GM23338 (cell line): Measurements from ENCODE around the gene BET1. TPM values are rescaled to one million over a fixed set of nuclear protein-coding genes. Genes with fewer than 3 reads are reported as not detected.

Experiments
- ATAC-seq: fragments of 200-7000 bp; cut with Tn5 transposase; 3 replicates; pipeline ENCODE4 v1.9.1; 2020
- DNase-seq: peaks from one replicate; pipeline ENCODE4 v3.0.0-alpha.2; 2015; ENCODE audit warnings: low spot score
- H2AFZ ChIP-seq: fragments of 200-600 bp; sonication (generic); 2 replicates; pipeline ENCODE4 v1.8.0; 2016; ENCODE audit warnings: antibody characterized with exemption, mild to moderate bottlenecking, moderate library complexity
- H3F3A ChIP-seq: fragments of 200-600 bp; sonication (generic); replicated peaks from 2 replicates; pipeline ENCODE4 v1.8.0; 2017; ENCODE audit warnings: antibody characterized with exemption, mixed run types, low read depth
- H3K27ac ChIP-seq: fragments of 200-600 bp; sonication (generic); 2 replicates; pipeline ENCODE4 v1.6.1; 2016; ENCODE audit warnings: low read depth
- H3K27me3 ChIP-seq: fragments of 200-600 bp; sonication (generic); 2 replicates; pipeline ENCODE4 v1.8.0; 2016; ENCODE audit warnings: mild to moderate bottlenecking, mixed run types, moderate library complexity; ENCODE audit not compliant: insufficient read depth
- H3K36me3 ChIP-seq: fragments of 200-600 bp; sonication (generic); 2 replicates; pipeline ENCODE4 v1.8.0; 2016; ENCODE audit warnings: mild to moderate bottlenecking; ENCODE audit not compliant: insufficient read depth
- H3K4me1 ChIP-seq: fragments of 200-600 bp; sonication (generic); 2 replicates; pipeline ENCODE4 v1.8.0; 2016; ENCODE audit warnings: mild to moderate bottlenecking, moderate library complexity; ENCODE audit not compliant: insufficient read depth
- H3K4me2 ChIP-seq: fragments of 200-600 bp; sonication (generic); 2 replicates; pipeline ENCODE4 v1.7.1; 2017; ENCODE audit warnings: mixed run types
- H3K4me3 ChIP-seq: fragments of 200-600 bp; sonication (generic); 2 replicates; pipeline ENCODE4 v1.6.1; 2016; ENCODE audit warnings: mixed run types
- H3K79me2 ChIP-seq: fragments of 200-600 bp; sonication (generic); replicated peaks from 2 replicates; pipeline ENCODE4 v1.8.0; 2017; ENCODE audit warnings: mild to moderate bottlenecking; ENCODE audit not compliant: insufficient read depth
- H3K9me2 ChIP-seq: fragments of 200-600 bp; sonication (generic); 2 replicates; pipeline ENCODE4 v1.8.0; 2017; ENCODE audit not compliant: insufficient read depth
- H4K20me1 ChIP-seq: fragments of 200-600 bp; sonication (generic); replicated peaks from 2 replicates; pipeline ENCODE4 v1.8.0; 2017; ENCODE audit warnings: mild to moderate bottlenecking; ENCODE audit not compliant: insufficient read depth
- H3K27ac Mint-ChIP-seq: 2 replicates; pipeline ENCODE4 v1.8.0; 2020; ENCODE audit warnings: inconsistent platforms, mild to moderate bottlenecking, moderate library complexity, mixed read lengths
- H3K27me3 Mint-ChIP-seq: 3 replicates; pipeline ENCODE4 v1.8.0; 2022; ENCODE audit warnings: low read depth, mild to moderate bottlenecking, moderate library complexity, mixed read lengths, inconsistent platforms; ENCODE audit not compliant: insufficient read depth, poor library complexity
- H3K36me3 Mint-ChIP-seq: 3 replicates; pipeline ENCODE4 v1.8.0; 2021; ENCODE audit warnings: low read depth, mild to moderate bottlenecking, inconsistent platforms, moderate library complexity, mixed read lengths
- H3K4me1 Mint-ChIP-seq: 3 replicates; pipeline ENCODE4 v1.8.0; 2020; ENCODE audit warnings: mild to moderate bottlenecking, inconsistent platforms, mixed read lengths
- H3K4me3 Mint-ChIP-seq: 3 replicates; pipeline ENCODE4 v1.8.0; 2021; ENCODE audit warnings: moderate library complexity, mild to moderate bottlenecking, inconsistent platforms, mixed read lengths
- H3K9me3 Mint-ChIP-seq: 3 replicates; pipeline ENCODE4 v1.8.0; 2020; ENCODE audit warnings: moderate library complexity, mild to moderate bottlenecking, inconsistent platforms, mixed read lengths
- CREB1 ChIP-seq: fragments of 250-450 bp; sonication (Bioruptor Pico); IDR thresholded peaks from 2 replicates; pipeline ENCODE4 v1.5.0; 2020; ENCODE audit warnings: low read depth, mild to moderate bottlenecking, moderate library complexity
- ETS1 ChIP-seq: IDR thresholded peaks from 2 replicates; pipeline ENCODE4 v1.6.1; 2016; ENCODE audit warnings: antibody characterized with exemption
- EZH2 ChIP-seq: fragments of 200-600 bp; sonication (generic); IDR thresholded peaks from one replicate; pipeline ENCODE4 v1.8.0; 2017; ENCODE audit warnings: antibody characterized with exemption, mild to moderate bottlenecking, low read depth; ENCODE audit not compliant: unreplicated experiment
- EZH2phosphoT487 ChIP-seq: fragments of 200-600 bp; sonication (generic); IDR thresholded peaks from one replicate; pipeline ENCODE4 v1.8.1; 2018; ENCODE audit warnings: antibody characterized with exemption; ENCODE audit not compliant: unreplicated experiment
- JUNB ChIP-seq: IDR thresholded peaks from one replicate; pipeline ENCODE4 v1.6.1; 2016; ENCODE audit warnings: antibody characterized with exemption; ENCODE audit not compliant: unreplicated experiment
- NANOG ChIP-seq: IDR thresholded peaks from 2 replicates; pipeline ENCODE4 v1.6.1; 2016; ENCODE audit warnings: antibody characterized with exemption, borderline replicate concordance
- POLR2AphosphoS5 ChIP-seq: IDR thresholded peaks from 2 replicates; pipeline ENCODE4 v1.6.1; 2016; ENCODE audit warnings: antibody characterized with exemption, low read depth
- STAT1 ChIP-seq: IDR thresholded peaks from one replicate; pipeline ENCODE4 v1.6.1; 2016; ENCODE audit warnings: antibody characterized with exemption; ENCODE audit not compliant: unreplicated experiment
- ZNF114 ChIP-seq: fragments of 250-450 bp; sonication (Bioruptor Pico); IDR thresholded peaks from 2 replicates; pipeline ENCODE4 v1.5.0; 2020; ENCODE audit warnings: mild to moderate bottlenecking, moderate library complexity
- ZNF331 ChIP-seq: fragments of 250-450 bp; sonication (Bioruptor Pico); IDR thresholded peaks from 2 replicates; pipeline ENCODE4 v1.5.0; 2020; ENCODE audit warnings: low read depth, mild to moderate bottlenecking, moderate library complexity
- polyA plus RNA-seq: library from polyadenylated mRNA; unstranded; fragments of >200 nt; fragmentation: Nextera tagmentation; extraction: Ambion mirVana; gene quantifications from 2 replicates; pipeline ENCODE4 v1.2.1, GENCODE V29; 2016
- total RNA-seq: library from RNA; depleted of rRNA; stranded (reverse); fragments of >200 nt; shearing (Covaris generic); gene quantifications from 2 replicates; pipeline ENCODE4 v1.2.3, GENCODE V29; 2014
- TF ChIP-seq, protein P1 (sequence below): IDR thresholded peaks from one replicate; pipeline ENCODE4 v1.6.1; 2018; ENCODE audit warnings: antibody characterized with exemption; ENCODE audit not compliant: unreplicated experiment
- TF ChIP-seq, protein P2 (sequence below): fragments of 250-450 bp; sonication (Bioruptor Pico); IDR thresholded peaks from 2 replicates; pipeline ENCODE4 v1.5.0; 2020; ENCODE audit warnings: mild to moderate bottlenecking, moderate library complexity
- TF ChIP-seq, protein P3 (sequence below), 2 experiments: fragments of 200-600 bp in 1 of 2; sonication (generic) in 1 of 2; conservative IDR thresholded peaks; 2 replicates each; pipeline versions ENCODE4 v1.5.1 to v1.6.1; 2016 to 2017; ENCODE audit warnings: antibody characterized with exemption in 2 of 2, low read depth in 2 of 2, mild to moderate bottlenecking in 2 of 2, moderate library complexity in 1 of 2

The BET1 gene
- total and polyA plus RNA-seq, 2 experiments from 2014 or later: 42.2 to 69.2 TPM

- Mint-ChIP-seq H3K27ac (no peak overlapping the region), H3K4me1 (peaks cover 28% of the 10 kb centered on the region), H3K27me3 (no peaks in the 10 kb centered on the region), H3K4me3 (no peak overlapping the region), H3K36me3 (no peaks in the 10 kb centered on the region), H3K9me3 (no peaks in the 10 kb centered on the region; the same call in 2 of the 3 replicates)
- ATAC-seq (peak; percentile 57), DNase-seq (peak; percentile 24)
- no peak for TF ChIP-seq POLR2AphosphoS5
- TF ChIP-seq ZNF114 (CRISPR knock-in tag): no peak
- no peak for TF ChIP-seq JUNB
- TF ChIP-seq ZNF331 (CRISPR knock-in tag): no peak
- TF ChIP-seq NANOG: no peak
- TF ChIP-seq CREB1 (CRISPR knock-in tag): no peak
- TF ChIP-seq, protein P1, sequence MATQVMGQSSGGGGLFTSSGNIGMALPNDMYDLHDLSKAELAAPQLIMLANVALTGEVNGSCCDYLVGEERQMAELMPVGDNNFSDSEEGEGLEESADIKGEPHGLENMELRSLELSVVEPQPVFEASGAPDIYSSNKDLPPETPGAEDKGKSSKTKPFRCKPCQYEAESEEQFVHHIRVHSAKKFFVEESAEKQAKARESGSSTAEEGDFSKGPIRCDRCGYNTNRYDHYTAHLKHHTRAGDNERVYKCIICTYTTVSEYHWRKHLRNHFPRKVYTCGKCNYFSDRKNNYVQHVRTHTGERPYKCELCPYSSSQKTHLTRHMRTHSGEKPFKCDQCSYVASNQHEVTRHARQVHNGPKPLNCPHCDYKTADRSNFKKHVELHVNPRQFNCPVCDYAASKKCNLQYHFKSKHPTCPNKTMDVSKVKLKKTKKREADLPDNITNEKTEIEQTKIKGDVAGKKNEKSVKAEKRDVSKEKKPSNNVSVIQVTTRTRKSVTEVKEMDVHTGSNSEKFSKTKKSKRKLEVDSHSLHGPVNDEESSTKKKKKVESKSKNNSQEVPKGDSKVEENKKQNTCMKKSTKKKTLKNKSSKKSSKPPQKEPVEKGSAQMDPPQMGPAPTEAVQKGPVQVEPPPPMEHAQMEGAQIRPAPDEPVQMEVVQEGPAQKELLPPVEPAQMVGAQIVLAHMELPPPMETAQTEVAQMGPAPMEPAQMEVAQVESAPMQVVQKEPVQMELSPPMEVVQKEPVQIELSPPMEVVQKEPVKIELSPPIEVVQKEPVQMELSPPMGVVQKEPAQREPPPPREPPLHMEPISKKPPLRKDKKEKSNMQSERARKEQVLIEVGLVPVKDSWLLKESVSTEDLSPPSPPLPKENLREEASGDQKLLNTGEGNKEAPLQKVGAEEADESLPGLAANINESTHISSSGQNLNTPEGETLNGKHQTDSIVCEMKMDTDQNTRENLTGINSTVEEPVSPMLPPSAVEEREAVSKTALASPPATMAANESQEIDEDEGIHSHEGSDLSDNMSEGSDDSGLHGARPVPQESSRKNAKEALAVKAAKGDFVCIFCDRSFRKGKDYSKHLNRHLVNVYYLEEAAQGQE: no peak
- TF ChIP-seq, protein P2, sequence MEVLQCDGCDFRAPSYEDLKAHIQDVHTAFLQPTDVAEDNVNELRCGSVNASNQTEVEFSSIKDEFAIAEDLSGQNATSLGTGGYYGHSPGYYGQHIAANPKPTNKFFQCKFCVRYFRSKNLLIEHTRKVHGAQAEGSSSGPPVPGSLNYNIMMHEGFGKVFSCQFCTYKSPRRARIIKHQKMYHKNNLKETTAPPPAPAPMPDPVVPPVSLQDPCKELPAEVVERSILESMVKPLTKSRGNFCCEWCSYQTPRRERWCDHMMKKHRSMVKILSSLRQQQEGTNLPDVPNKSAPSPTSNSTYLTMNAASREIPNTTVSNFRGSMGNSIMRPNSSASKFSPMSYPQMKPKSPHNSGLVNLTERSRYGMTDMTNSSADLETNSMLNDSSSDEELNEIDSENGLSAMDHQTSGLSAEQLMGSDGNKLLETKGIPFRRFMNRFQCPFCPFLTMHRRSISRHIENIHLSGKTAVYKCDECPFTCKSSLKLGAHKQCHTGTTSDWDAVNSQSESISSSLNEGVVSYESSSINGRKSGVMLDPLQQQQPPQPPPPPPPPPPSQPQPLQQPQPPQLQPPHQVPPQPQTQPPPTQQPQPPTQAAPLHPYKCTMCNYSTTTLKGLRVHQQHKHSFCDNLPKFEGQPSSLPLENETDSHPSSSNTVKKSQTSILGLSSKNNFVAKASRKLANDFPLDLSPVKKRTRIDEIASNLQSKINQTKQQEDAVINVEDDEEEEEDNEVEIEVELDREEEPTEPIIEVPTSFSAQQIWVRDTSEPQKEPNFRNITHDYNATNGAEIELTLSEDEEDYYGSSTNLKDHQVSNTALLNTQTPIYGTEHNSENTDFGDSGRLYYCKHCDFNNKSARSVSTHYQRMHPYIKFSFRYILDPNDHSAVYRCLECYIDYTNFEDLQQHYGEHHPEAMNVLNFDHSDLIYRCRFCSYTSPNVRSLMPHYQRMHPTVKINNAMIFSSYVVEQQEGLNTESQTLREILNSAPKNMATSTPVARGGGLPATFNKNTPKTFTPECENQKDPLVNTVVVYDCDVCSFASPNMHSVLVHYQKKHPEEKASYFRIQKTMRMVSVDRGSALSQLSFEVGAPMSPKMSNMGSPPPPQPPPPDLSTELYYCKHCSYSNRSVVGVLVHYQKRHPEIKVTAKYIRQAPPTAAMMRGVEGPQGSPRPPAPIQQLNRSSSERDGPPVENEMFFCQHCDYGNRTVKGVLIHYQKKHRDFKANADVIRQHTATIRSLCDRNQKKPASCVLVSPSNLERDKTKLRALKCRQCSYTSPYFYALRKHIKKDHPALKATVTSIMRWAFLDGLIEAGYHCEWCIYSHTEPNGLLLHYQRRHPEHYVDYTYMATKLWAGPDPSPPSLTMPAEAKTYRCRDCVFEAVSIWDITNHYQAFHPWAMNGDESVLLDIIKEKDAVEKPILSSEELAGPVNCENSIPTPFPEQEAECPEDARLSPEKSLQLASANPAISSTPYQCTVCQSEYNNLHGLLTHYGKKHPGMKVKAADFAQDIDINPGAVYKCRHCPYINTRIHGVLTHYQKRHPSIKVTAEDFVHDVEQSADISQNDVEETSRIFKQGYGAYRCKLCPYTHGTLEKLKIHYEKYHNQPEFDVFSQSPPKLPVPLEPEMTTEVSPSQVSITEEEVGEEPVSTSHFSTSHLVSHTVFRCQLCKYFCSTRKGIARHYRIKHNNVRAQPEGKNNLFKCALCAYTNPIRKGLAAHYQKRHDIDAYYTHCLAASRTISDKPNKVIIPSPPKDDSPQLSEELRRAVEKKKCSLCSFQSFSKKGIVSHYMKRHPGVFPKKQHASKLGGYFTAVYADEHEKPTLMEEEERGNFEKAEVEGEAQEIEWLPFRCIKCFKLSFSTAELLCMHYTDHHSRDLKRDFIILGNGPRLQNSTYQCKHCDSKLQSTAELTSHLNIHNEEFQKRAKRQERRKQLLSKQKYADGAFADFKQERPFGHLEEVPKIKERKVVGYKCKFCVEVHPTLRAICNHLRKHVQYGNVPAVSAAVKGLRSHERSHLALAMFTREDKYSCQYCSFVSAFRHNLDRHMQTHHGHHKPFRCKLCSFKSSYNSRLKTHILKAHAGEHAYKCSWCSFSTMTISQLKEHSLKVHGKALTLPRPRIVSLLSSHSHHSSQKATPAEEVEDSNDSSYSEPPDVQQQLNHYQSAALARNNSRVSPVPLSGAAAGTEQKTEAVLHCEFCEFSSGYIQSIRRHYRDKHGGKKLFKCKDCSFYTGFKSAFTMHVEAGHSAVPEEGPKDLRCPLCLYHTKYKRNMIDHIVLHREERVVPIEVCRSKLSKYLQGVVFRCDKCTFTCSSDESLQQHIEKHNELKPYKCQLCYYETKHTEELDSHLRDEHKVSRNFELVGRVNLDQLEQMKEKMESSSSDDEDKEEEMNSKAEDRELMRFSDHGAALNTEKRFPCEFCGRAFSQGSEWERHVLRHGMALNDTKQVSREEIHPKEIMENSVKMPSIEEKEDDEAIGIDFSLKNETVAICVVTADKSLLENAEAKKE (CRISPR knock-in tag): no peak
- TF ChIP-seq, protein P3, sequence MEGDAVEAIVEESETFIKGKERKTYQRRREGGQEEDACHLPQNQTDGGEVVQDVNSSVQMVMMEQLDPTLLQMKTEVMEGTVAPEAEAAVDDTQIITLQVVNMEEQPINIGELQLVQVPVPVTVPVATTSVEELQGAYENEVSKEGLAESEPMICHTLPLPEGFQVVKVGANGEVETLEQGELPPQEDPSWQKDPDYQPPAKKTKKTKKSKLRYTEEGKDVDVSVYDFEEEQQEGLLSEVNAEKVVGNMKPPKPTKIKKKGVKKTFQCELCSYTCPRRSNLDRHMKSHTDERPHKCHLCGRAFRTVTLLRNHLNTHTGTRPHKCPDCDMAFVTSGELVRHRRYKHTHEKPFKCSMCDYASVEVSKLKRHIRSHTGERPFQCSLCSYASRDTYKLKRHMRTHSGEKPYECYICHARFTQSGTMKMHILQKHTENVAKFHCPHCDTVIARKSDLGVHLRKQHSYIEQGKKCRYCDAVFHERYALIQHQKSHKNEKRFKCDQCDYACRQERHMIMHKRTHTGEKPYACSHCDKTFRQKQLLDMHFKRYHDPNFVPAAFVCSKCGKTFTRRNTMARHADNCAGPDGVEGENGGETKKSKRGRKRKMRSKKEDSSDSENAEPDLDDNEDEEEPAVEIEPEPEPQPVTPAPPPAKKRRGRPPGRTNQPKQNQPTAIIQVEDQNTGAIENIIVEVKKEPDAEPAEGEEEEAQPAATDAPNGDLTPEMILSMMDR (conservative IDR thresholded peaks at IDR 0.05; ENCODE audit: low read depth in 2 of 2): no peak
- TF ChIP-seq EZH2phosphoT487: no peak
- no peak for TF ChIP-seq STAT1
- no peak for TF ChIP-seq EZH2
- TF ChIP-seq ETS1: no peak
- H2AFZ ChIP-seq: no peak overlapping the region; the same call in 1 of the 2 replicates
- no peaks in the 10 kb centered on the region for H3F3A ChIP-seq
- no peaks in the 10 kb centered on the region for H3K79me2 ChIP-seq
- no peak overlapping the region for H3K27ac ChIP-seq
- H3K4me2 ChIP-seq: no peak overlapping the region
- H3K9me2 ChIP-seq: peaks cover 5% of the 10 kb centered on the region; the same call in 1 of the 2 replicates
- no peak overlapping the region for H3K4me3 ChIP-seq
- no peaks in the 10 kb centered on the region for H4K20me1 ChIP-seq
- peaks cover 35% of the 10 kb centered on the region for H3K4me1 ChIP-seq
- no peaks in the 10 kb centered on the region for H3K36me3 ChIP-seq
- H3K27me3 ChIP-seq: no peaks in the 10 kb centered on the region
Observed at GRCh38 chr7:94052398-94053180, 48.4 kb upstream of the BET1 start.
